Stimulated activated CD4-positive, alpha-beta T cell treated with anti-CD3 and anti-CD28 coated beads, TNF-alpha, amount 100 ng/mL, for 48 hours (primary cell): ENCODE measurements around the gene HYAL4.

Experiments
- DNase-seq, 3 donors: peaks; one replicate each; pipeline ENCODE4 v3.0.0-alpha.2; 2020; ENCODE audit warnings: low read depth in 3 of 3

The HYAL4 gene

DNA sequence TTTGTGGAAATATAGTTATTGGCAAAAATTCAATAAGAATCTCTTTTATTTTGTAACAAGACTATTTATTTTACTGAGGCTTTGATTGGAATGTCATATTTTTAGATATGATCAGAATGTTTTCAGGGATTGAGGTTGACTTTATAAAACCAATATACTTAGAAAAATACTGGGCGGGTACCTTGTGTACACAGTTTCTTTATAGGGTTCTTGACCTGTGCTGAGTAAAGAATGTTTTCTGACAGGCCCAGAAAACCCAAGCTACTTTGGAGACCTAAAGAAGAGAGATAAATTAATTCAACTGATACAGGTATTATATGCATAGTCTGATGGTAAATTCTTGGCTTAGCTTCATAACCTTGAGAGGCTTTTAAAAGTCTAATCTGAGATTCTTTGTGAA, 56.1 kb downstream of the HYAL4 start:
- no peak for DNase-seq

DNA sequence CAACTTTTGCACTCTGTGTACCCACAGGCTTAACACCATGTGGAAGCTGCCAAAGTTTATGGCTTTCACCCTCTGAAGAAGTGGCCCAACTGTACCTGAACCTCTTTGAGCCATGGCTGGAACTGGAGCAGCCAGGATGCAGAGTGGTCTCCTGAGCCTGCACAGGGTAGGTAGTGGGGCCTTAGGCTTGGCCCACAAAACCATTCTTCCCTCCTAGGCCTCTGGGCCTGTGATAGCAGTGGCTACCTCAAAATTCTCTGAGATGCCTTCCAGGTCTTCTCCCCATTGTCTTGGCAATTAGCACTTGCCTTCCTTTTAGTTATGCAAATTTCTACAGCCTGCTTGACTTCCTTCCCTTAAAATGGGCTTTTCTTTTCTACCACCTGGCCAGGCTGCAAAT, 60.7 kb downstream of the HYAL4 start:
- no peak for DNase-seq

DNA sequence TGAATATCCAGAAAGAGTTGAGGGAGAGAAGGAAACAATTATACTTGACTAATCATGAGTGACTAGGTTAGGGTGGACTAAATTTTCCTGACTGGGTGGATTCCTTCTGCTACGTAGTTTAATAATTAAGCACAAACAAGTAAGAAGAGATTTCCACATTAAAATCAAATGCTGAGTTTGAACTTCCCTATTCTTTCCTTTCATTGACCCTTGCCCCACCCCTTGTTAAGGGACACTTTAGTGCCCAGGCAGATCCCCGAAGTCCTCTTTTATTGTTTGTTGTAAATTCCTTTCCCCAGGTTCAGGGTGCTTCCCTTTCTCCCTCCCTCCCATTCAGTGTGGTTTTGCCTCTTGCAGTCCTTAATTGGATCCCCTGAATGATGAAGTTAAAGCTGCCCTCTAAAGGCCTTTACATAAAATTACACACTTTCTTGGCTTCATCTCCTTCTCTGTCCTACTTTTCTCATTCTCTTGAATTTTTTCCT, 71.3 kb downstream of the HYAL4 start:
- DNase-seq, result no peak

DNA sequence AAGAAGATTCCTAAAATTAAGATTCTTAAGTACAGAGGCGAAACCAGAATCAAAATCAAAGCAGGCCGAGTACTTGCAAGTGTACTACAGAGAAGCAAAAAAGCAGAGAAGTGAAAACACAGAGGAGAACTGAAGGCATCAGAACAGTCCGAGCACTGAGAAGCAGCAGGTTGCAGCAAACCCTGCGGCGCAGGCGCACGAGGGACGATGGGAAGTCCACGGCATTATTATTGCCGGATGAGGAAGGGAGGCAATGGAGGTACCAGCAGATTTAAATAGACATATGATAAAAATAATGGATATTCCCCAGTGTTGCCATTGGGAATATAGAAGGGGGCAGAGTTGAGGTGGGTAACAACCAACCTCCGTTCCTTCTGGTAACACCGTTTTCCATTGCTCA, 72.9 kb downstream of the HYAL4 start:
- no peak for DNase-seq

DNA sequence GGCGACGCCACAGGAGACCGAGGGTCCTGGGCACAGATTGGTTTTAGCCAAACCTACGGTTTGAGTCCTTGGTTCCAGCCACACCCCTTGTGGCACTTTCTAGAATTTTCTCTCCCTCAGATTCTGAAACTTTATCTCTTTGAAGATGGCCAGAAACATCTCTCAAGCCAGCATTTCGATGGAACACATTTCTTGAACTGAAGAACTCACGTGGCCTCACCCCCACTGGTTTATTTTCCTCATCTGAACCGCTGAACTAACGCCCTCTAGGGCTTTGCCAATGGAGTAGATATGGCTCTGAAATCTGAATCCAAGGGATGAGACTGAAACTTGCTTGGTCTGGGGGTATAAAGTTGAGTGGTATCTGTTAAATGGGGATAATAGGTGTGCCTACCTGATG, 73.3 kb downstream of the HYAL4 start:
- no peak for DNase-seq

DNA sequence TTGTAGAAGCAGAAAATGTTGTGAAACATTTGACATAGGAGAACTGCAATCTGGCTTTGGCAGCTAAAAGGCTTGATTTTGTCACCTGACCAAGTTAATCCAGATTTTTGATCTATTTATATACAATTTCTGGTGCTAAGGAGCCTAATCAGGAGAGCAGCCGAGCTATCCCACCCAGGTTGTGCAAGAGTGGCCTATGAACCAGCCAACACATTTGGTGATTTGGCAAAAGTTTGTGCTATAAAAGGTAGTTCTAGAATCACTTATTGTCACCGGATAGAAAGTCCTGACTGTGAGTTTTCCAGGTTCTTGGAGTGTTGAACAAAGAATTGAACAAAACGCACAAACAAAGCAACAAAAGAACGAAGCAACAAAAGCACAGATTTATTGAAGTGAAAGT, 78.6 kb downstream of the HYAL4 start:
- no peak for DNase-seq

DNA sequence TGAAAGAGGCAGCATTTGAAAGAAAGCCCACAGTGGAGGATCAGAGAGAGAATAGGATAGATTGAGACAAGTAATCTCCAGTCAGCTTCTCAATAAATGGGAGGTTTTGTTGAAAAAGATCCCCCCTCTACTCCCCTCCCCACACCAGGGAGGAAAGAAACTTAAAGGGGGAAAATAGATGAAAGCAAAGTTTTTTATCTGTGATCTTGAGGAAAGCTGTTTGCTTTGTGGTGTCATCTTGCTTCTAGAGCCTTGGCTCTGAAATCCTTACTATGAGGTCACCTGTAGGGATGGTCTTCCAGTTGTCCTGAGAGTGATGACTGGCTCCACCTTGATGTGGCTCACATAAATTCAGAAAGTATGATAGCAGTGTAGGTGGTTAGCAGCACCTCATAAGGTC, 80.0 kb downstream of the HYAL4 start, which contains the start of gene SPAM1:
Gene SPAM1 (plus strand): TSS at position 301 of the 400 bp plus-strand sequence. CDS start 28,330 bp downstream, outside the sequence.
- no peak for DNase-seq
